H1 (cell line): ENCODE data around the gene TRAK1.
"Not testable (repeated sequence)": the region's sequence is repeated elsewhere in the genome, so short reads cannot be mapped to it uniquely, and the experiment has no call there.

Experiments
- BRCA1 ChIP-seq: IDR thresholded peaks from 2 replicates; pipeline ENCODE4 v1.6.1; 2012; ENCODE audit warnings: low read depth, low read length, improper control_type of control experiment
- CHD1 ChIP-seq: IDR thresholded peaks from 2 replicates; pipeline ENCODE4 v1.6.1; 2012; ENCODE audit warnings: low read depth, low read length, improper control_type of control experiment
- CREB1 ChIP-seq: IDR thresholded peaks from 2 replicates; pipeline ENCODE4 v1.6.1; 2012; ENCODE audit warnings: inconsistent platforms
- KDM1A ChIP-seq: fragments of 200-600, 300-600 bp; sonication (generic); IDR thresholded peaks from 2 replicates; pipeline ENCODE4 v1.7.1; 2016; ENCODE audit warnings: mild to moderate bottlenecking, low read length, borderline replicate concordance
- POLR2AphosphoS5 ChIP-seq: IDR thresholded peaks from 2 replicates; pipeline ENCODE4 v1.6.1; 2011; ENCODE audit warnings: low read depth, low read length
- RFX5 ChIP-seq: IDR thresholded peaks from 2 replicates; pipeline ENCODE4 v1.6.1; 2011; ENCODE audit warnings: low read depth, low read length, improper control_type of control experiment, borderline replicate concordance
- SUZ12 ChIP-seq: fragments of 200-600 bp; sonication (generic); IDR thresholded peaks from 2 replicates; pipeline ENCODE4 v1.6.1; 2012; ENCODE audit warnings: mild to moderate bottlenecking, inconsistent platforms, low read length, moderate library complexity, mixed read lengths
- YY1 ChIP-seq: IDR thresholded peaks from 2 replicates; pipeline ENCODE4 v1.6.1; 2011; ENCODE audit warnings: low read depth, mild to moderate bottlenecking, low read length
- TF ChIP-seq, protein P1 (sequence below), 3 experiments: IDR thresholded peaks; 1 replicate in 2 of 3; 2 replicates in 1 of 3; pipeline versions ENCODE4 v1.5.1 to v1.6.1; 2011; ENCODE audit warnings: low read length in 3 of 3, mild to moderate bottlenecking in 3 of 3, inconsistent platforms in 2 of 3, low read depth in 1 of 3, moderate library complexity in 1 of 3; ENCODE audit not compliant: insufficient read depth in 1 of 3; ENCODE audit errors: control extremely low read depth in 1 of 3

GRCh38 chr3:42103921-42104665 lies 12.9 kb downstream of the TRAK1 start:
- not testable (repeated sequence) for TF ChIP-seq CREB1, BRCA1, POLR2AphosphoS5, RFX5, YY1, CHD1, SUZ12, KDM1A
- TF ChIP-seq, protein P1, sequence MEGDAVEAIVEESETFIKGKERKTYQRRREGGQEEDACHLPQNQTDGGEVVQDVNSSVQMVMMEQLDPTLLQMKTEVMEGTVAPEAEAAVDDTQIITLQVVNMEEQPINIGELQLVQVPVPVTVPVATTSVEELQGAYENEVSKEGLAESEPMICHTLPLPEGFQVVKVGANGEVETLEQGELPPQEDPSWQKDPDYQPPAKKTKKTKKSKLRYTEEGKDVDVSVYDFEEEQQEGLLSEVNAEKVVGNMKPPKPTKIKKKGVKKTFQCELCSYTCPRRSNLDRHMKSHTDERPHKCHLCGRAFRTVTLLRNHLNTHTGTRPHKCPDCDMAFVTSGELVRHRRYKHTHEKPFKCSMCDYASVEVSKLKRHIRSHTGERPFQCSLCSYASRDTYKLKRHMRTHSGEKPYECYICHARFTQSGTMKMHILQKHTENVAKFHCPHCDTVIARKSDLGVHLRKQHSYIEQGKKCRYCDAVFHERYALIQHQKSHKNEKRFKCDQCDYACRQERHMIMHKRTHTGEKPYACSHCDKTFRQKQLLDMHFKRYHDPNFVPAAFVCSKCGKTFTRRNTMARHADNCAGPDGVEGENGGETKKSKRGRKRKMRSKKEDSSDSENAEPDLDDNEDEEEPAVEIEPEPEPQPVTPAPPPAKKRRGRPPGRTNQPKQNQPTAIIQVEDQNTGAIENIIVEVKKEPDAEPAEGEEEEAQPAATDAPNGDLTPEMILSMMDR (IDR thresholded peaks at IDR 0.05; ENCODE audit: control extremely low read depth in 1 of 3, insufficient read depth in 1 of 3, low read depth in 1 of 3, low read length in 3 of 3) = not testable (repeated sequence)
